Pancreas (tissue), 10 donors: ENCODE measurements around the gene HOXA11. TPM values are rescaled to one million over a fixed set of nuclear protein-coding genes. Genes with fewer than 3 reads are reported as not detected.
A peak's percentile ranks its signal among the peaks of the same experiment; 100 is the strongest.

Experiments
- ATAC-seq, 4 donors: fragments of 200-7000 bp; cut with Tn5 transposase; one replicate each; pipeline versions ENCODE4 v1.8.0 to v1.9.1; 2020; ENCODE audit warnings: mild to moderate bottlenecking in 4 of 4, moderate library complexity in 4 of 4
- DNase-seq, 6 donors: peaks; one replicate each; pipeline ENCODE4 v3.0.0-alpha.2; 2020
- FAIRE-seq: peaks from 2 replicates; lab custom pipeline; 2012; peaks lifted over from hg19 to GRCh38; lab: Jason Lieb, UNC
- H3K27ac ChIP-seq, 4 donors: fragments of 200-600 bp; sonication (generic); 1 replicate in 3 of 4; 2 replicates in 1 of 4; pipeline versions ENCODE4 v1.5.0 to v1.8.0; 2020
- H3K27me3 ChIP-seq, 4 donors: fragments of 200-600 bp; one replicate each; pipeline ENCODE4 v1.8.0; 2021
- H3K36me3 ChIP-seq, 3 donors: fragments of 200-600 bp; sonication (generic) in 1 of 3; one replicate each; pipeline versions ENCODE4 v1.5.0 to v1.8.0; 2020 to 2021
- H3K4me1 ChIP-seq, 3 donors: fragments of 200-600 bp; one replicate each; pipeline ENCODE4 v1.8.0; 2021
- H3K4me3 ChIP-seq, 4 donors: fragments of 200-600 bp; sonication (generic) in 2 of 4; one replicate each; pipeline versions ENCODE4 v1.5.0 to v1.8.0; 2020 to 2021
- H3K9me3 ChIP-seq, 4 donors: fragments of 200-600 bp; one replicate each; pipeline ENCODE4 v1.8.0; 2021
- WGBS, 2 donors: extraction: QIAGEN DNeasy Blood & Tissue Kit; methylation state at CpG; one replicate each; pipeline ENCODE4 v1.1.7; 2013; 5-methylcytosine and 5-hydroxymethylcytosine counted together
- intact Hi-C, 3 donors: fragments of 100-400 bp; cut with DNase I; formaldehyde crosslinking; loops; one replicate each; pipeline versions ENCODE4 v1.11.1 to v1.14.2; 2022
- polyA plus RNA-seq, 2 donors: library from polyadenylated mRNA; stranded (reverse); fragments of 200-250 nt; gene quantifications; one replicate each; pipeline ENCODE4 v1.2.3, GENCODE V29; 2013
- total RNA-seq, 6 donors: library from RNA; stranded (reverse); fragmentation: NEBNext Ultra II Directional in 4 of 6; extraction: Animal tissue kit (Norgen Biotek cat#: 25700) in 4 of 6; gene quantifications; one replicate each; pipeline versions ENCODE4 v1.2.1 to v1.2.4, GENCODE V29; 2021 to 2023
- TF ChIP-seq, protein P1 (sequence below), 4 donors: fragments of 200-600 bp; sonication (generic) in 3 of 4; IDR thresholded peaks; one replicate each; pipeline versions ENCODE4 v1.5.0 to v1.8.0; 2021; ENCODE audit warnings: antibody characterized with exemption in 4 of 4
- donor health status: healthy with polysubstance abuse.
- donor health status: DM: no; HTN: no; CAD: no; lungs with moderate emphysema.
- donor health status: DM: no; HTN: no; CAD: no.
- donor health status: control.
- donor health status: control.
- donor health status: Bipolar disorder and iron deficiency.
- donor health status: DM: yes; HTN: yes; CAD: no.
- donor health status: DM: no; HTN: no; CAD: no.
- donor health status: DM: no; HTN: no; CAD: no.
- donor health status: DM: yes; HTN: yes; CAD: no.

The HOXA11 gene
- total and polyA plus RNA-seq, 8 donors = not detected

DNA sequence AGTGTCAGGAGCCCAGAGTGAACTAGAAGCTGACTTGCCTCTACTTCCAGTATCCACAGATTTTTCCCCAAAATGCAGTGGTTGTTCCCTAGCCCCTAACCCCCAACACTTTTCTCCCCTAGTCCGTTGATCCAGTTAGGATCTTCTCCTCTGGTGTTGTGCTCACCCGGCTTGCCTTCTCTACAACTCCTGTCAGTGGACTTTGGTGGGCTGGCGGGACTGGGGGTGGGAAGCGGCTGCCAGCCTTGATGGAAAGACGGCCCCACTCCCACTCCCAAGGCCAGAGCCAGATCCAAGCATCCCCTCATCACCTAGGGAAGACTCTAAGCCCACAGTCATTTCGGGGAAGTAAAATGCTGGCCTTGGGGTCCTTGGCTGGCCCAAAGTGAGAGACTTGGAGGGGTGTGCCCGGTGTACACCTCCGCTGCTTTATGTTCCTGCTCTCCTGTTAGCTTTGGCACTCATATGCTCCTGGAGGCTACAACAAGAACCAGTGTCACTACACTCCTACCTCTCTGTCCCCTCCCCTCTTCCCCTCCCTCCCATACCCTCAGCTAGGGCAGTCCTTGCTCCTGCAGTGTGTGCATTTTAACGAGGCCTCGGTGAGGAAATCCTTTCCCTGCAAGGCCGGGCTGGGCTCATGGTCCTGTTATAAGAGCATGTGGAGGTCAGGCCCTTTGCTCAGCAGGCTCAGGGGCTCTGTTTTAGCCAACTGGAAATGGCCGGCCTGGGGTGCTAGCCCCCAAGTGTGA, 10.0 kb downstream of the HOXA11 start:
- intact Hi-C loops = no loop called here
- no peak for FAIRE-seq

DNA sequence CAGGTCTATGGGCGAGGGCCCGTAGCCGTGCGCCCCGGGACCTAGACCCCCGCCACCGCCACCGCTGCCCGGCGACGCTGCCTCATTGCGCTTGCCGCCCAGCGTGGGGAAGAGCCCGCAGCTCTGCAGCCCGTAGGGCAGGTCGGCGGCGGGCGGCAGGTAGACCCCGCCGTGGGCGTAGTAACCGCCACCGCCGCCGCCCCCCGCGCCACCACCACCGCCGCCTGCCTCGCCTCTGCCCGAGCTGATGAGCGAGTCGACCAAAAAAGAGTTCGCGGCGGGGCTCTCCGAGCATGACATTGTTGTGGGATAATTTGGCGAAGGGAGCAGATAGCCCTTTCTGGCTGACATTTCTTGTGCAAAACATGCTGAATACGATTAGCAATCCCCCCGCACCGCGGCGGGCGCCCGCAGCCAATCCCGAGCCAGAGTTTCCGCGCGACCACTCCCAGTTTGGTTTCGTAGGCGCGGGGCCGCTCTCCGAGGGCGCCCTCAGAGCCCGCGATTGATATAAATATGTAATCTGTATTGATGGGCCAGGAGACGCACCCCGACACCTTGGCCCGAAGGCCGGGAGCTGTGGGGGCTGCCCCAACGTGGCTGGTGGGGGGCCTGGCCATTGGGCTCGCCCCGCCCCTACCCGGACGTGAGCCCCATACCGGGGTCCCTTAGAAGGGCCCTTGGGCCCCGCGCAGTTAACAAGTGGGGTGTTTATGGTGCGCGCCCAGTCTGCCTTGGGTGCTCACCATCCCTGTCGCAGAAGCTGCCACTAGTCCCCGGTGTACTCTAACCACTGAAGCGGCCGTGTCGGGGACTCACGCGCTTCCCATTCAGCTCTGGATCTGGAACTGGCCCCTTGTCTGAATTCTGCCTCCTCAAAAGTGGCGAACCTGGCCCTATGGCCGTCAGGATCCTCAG, 10.8 kb downstream of the HOXA11 start, which contains the start of gene HOXA10:
Gene HOXA10, minus strand, starts transcription at position 365 of the 918 bp plus-strand sequence. Its CDS starts 14 bp downstream, at position 351.
- intact Hi-C loops = no loop called here
- 6 to 10% methylated on average over 79 to 82 of the region's 82 CpGs for WGBS, 2 donors
- no peaks in the 10 kb centered on the region for H3K9me3 ChIP-seq
- peak in 3 of 6 donors; percentile 17 to 59 (median 50) for DNase-seq
- peaks cover 0 to 7% (median 0%) of the 10 kb centered on the region in 3 donors for H3K4me1 ChIP-seq
- ATAC-seq = no peak
- no peak within 1 kb of the TSS for H3K27ac ChIP-seq
- H3K27me3 ChIP-seq = peaks cover 19 to 91% (median 35%) of the 10 kb centered on the region in 4 donors
- H3K4me3 ChIP-seq = peak within 1 kb of the TSS in 3 of 4 donors; percentile 24 to 48 (median 28)
- H3K36me3 ChIP-seq = no peaks in the 10 kb centered on the region
- FAIRE-seq = no peak
- TF ChIP-seq, protein P1, sequence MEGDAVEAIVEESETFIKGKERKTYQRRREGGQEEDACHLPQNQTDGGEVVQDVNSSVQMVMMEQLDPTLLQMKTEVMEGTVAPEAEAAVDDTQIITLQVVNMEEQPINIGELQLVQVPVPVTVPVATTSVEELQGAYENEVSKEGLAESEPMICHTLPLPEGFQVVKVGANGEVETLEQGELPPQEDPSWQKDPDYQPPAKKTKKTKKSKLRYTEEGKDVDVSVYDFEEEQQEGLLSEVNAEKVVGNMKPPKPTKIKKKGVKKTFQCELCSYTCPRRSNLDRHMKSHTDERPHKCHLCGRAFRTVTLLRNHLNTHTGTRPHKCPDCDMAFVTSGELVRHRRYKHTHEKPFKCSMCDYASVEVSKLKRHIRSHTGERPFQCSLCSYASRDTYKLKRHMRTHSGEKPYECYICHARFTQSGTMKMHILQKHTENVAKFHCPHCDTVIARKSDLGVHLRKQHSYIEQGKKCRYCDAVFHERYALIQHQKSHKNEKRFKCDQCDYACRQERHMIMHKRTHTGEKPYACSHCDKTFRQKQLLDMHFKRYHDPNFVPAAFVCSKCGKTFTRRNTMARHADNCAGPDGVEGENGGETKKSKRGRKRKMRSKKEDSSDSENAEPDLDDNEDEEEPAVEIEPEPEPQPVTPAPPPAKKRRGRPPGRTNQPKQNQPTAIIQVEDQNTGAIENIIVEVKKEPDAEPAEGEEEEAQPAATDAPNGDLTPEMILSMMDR (IDR thresholded peaks at IDR 0.05) = no peak

More for the DNA sequence above, 10.0 kb downstream of the HOXA11 start:
- H3K4me3 ChIP-seq = no peak overlapping the region
- H3K36me3 ChIP-seq = no peaks in the 10 kb centered on the region
- ATAC-seq = no peak
- TF ChIP-seq, protein P1 (IDR thresholded peaks at IDR 0.05) = no peak
- 30 to 32% methylated on average over 12 of the region's 12 CpGs for WGBS, 2 donors
- no peaks in the 10 kb centered on the region for H3K9me3 ChIP-seq
- H3K4me1 ChIP-seq = peaks cover 0 to 9% (median 0%) of the 10 kb centered on the region in 3 donors
- H3K27ac ChIP-seq = no peak overlapping the region
- DNase-seq = peak in 3 of 6 donors; percentile 10 to 58 (median 32)
- H3K27me3 ChIP-seq = peaks cover 15 to 91% (median 34%) of the 10 kb centered on the region in 4 donors

DNA sequence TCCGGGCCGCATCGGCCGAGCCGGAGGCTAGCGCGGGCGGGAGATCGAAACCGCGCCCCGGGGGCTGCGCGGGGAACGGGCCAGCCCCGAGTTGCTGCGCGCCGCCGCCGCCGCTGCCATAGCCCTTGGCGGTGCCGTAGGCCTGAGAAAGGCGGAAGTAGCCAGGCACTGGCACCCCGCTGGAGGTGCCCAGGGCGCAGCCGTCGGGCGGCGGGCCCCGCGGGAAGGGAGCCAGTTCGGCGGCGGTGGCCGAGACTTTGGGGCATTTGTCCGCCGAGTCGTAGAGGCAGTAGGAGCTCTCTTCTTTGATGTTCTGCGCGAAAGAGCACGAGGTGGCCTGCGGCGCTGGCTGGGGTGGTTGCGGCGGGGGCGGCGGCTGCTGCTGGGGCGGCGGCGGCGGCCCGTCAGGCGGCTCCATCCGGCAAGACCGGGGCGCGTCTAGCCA, 11.5 kb downstream of the HOXA11 start:
- H3K36me3 ChIP-seq = no peaks in the 10 kb centered on the region
- peaks cover 0 to 7% (median 0%) of the 10 kb centered on the region in 3 donors for H3K4me1 ChIP-seq
- ATAC-seq (peak; percentile 56 to 75 (median 66)), FAIRE-seq (no peak), DNase-seq (peak in 3 of 6 donors; percentile 29 to 69 (median 61))
- TF ChIP-seq, protein P1 (IDR thresholded peaks at IDR 0.05) = no peak
- intact Hi-C loops = no loop called here
- peaks cover 17 to 88% (median 35%) of the 10 kb centered on the region in 4 donors for H3K27me3 ChIP-seq
- no peaks in the 10 kb centered on the region for H3K9me3 ChIP-seq
- H3K27ac ChIP-seq = no peak overlapping the region
- WGBS, 2 donors = 3 to 4% methylated on average over 44 to 59 of the region's 59 CpGs
- peak overlapping the region in 3 of 4 donors; percentile 24 to 48 (median 28) for H3K4me3 ChIP-seq

DNA sequence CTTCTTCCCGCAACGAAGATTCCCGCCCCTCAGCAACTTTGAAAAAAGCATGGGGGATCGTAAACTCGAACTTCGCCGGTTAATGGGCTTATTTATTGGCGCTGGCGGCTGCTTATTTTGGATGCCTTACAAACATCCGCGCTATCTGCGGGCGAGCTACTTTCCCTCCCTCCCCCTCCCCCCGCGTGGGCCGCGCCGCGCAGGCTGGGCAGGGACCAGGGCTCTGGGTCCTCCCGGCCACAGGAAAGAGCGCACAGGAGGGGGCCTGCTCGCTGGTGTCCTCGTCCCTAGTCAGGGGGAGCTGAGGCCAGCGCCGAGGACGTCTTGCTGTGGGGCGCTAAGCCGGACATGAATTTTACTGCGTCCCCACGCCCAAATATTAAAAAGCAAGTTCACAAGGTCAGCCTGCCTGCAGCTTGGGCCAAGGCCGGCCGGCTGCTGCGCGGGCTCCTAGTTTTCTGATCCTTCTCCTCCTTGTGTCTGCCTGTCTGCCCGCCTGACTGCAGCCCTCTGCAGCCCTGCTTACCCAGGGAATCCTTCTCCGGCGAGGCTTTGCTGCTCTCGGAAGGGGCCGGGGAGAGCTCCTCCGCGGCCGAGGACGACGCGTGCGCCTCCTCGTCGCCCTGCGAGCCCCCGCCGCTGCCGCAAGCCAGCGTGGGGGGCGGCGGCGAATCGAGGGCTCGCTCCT, 12.1 kb downstream of the HOXA11 start:
- H3K27ac ChIP-seq = no peak overlapping the region
- peaks cover 0 to 7% (median 0%) of the 10 kb centered on the region in 3 donors for H3K4me1 ChIP-seq
- peak in 3 of 6 donors; percentile 17 to 72 (median 62) for DNase-seq
- TF ChIP-seq, protein P1 (IDR thresholded peaks at IDR 0.05) = no peak
- H3K4me3 ChIP-seq = peak overlapping the region in 3 of 4 donors; percentile 24 to 48 (median 28)
- FAIRE-seq = no peak
- intact Hi-C loops = no loop called here
- peak in 3 of 4 donors; percentile 20 to 38 (median 22) for ATAC-seq
- no peaks in the 10 kb centered on the region for H3K9me3 ChIP-seq
- peaks cover 16 to 88% (median 32%) of the 10 kb centered on the region in 4 donors for H3K27me3 ChIP-seq
- no peaks in the 10 kb centered on the region for H3K36me3 ChIP-seq
- 4% methylated on average over 50 to 58 of the region's 58 CpGs for WGBS, 2 donors
